BLaER1 (cell line): ENCODE results near the gene EVA1C.
"Not testable (repeated sequence)": the region's sequence is repeated elsewhere in the genome, so short reads cannot be mapped to it uniquely, and the experiment has no call there.

ENCODE experiments used
- H3K27ac ChIP-seq: shearing (Covaris generic); formaldehyde crosslinking; 2 replicates; pipeline ENCODE4 v1.8.1; 2022
- H3K27me3 ChIP-seq: shearing (Covaris generic); formaldehyde crosslinking; 2 replicates; pipeline ENCODE4 v1.8.1; 2022
- H3K36me3 ChIP-seq: shearing (Covaris generic); formaldehyde crosslinking; 2 replicates; pipeline ENCODE4 v1.8.1; 2022
- H3K4me1 ChIP-seq: shearing (Covaris generic); formaldehyde crosslinking; 2 replicates; pipeline ENCODE4 v1.8.1; 2022
- H3K4me2 ChIP-seq: shearing (Covaris generic); formaldehyde crosslinking; 2 replicates; pipeline ENCODE4 v1.8.1; 2022
- H3K4me3 ChIP-seq: shearing (Covaris generic); formaldehyde crosslinking; 2 replicates; pipeline ENCODE4 v1.8.1; 2022
- H3K9ac ChIP-seq: shearing (Covaris generic); formaldehyde crosslinking; 2 replicates; pipeline ENCODE4 v1.8.1; 2022
- H3K9me3 ChIP-seq: shearing (Covaris generic); formaldehyde crosslinking; 2 replicates; pipeline ENCODE4 v1.8.1; 2022
- H4K20me1 ChIP-seq: shearing (Covaris generic); formaldehyde crosslinking; 2 replicates; pipeline ENCODE4 v1.8.1; 2022
- Cebpa-rat ChIP-seq: shearing (Covaris generic); IDR thresholded peaks from 2 replicates; pipeline ENCODE4 v1.8.1; 2022

Gene EVA1C

GRCh38 chr21:32523463-32523862 is 111.0 kb downstream of the EVA1C start:
- Histone ChIP-seq H3K9ac (no peak overlapping the region), H3K27me3 (no peaks in the 10 kb centered on the region), H3K4me1 (no peaks in the 10 kb centered on the region; the same call in 1 of the 2 replicates), H4K20me1 (no peaks in the 10 kb centered on the region), H3K9me3 (peaks cover 9% of the 10 kb centered on the region; the same call in 1 of the 2 replicates), H3K36me3 (no peaks in the 10 kb centered on the region), H3K27ac (no peak overlapping the region), H3K4me3 (no peak overlapping the region), H3K4me2 (no peak overlapping the region)
- no peak for TF ChIP-seq Cebpa-rat

- Histone ChIP-seq H3K4me1 (no peaks in the 10 kb centered on the region; the same call in 1 of the 2 replicates), H3K27ac (no peak overlapping the region), H3K9me3 (peaks cover 6% of the 10 kb centered on the region; the same call in 1 of the 2 replicates), H3K27me3 (no peaks in the 10 kb centered on the region), H3K4me3 (no peak overlapping the region), H3K36me3 (no peaks in the 10 kb centered on the region), H3K4me2 (no peak overlapping the region), H4K20me1 (no peaks in the 10 kb centered on the region), H3K9ac (no peak overlapping the region)
- TF ChIP-seq Cebpa-rat: no peak
These were observed 111.6 kb downstream of the EVA1C start for GRCh38 chr21:32523988-32524719.

- peaks cover 8% of the 10 kb centered on the region for H3K9me3 ChIP-seq
- no peaks in the 10 kb centered on the region for H4K20me1 ChIP-seq
- no peak for TF ChIP-seq Cebpa-rat
- no peaks in the 10 kb centered on the region for H3K27me3 ChIP-seq
- H3K4me3 ChIP-seq: no peak overlapping the region
- H3K27ac ChIP-seq: no peak overlapping the region
- no peak overlapping the region for H3K9ac ChIP-seq
- H3K36me3 ChIP-seq: no peaks in the 10 kb centered on the region
- no peaks in the 10 kb centered on the region for H3K4me1 ChIP-seq
- no peak overlapping the region for H3K4me2 ChIP-seq
These were observed 112.8 kb downstream of the EVA1C start for GRCh38 chr21:32525282-32525681.

GRCh38 chr21:32529679-32530078 is 117.2 kb downstream of the EVA1C start:
- Histone ChIP-seq H3K36me3 (no peaks in the 10 kb centered on the region), H3K4me2 (no peak overlapping the region), H3K9ac (no peak overlapping the region), H3K27me3 (no peaks in the 10 kb centered on the region), H3K9me3 (peaks cover 17% of the 10 kb centered on the region), H3K27ac (no peak overlapping the region), H4K20me1 (no peaks in the 10 kb centered on the region), H3K4me1 (no peaks in the 10 kb centered on the region), H3K4me3 (no peak overlapping the region)
- no peak for TF ChIP-seq Cebpa-rat

GRCh38 chr21:32530809-32531208 is 118.3 kb downstream of the EVA1C start:
- H3K9me3 ChIP-seq: peaks cover 17% of the 10 kb centered on the region
- not testable (repeated sequence) for H3K4me2 ChIP-seq, H4K20me1 ChIP-seq, H3K4me3 ChIP-seq, H3K9ac ChIP-seq, H3K27me3 ChIP-seq, H3K36me3 ChIP-seq, H3K27ac ChIP-seq, H3K4me1 ChIP-seq

- H3K27ac ChIP-seq, H3K9ac ChIP-seq, H3K4me3 ChIP-seq, H3K4me2 ChIP-seq, H3K27me3 ChIP-seq, H3K36me3 ChIP-seq, H3K4me1 ChIP-seq, H4K20me1 ChIP-seq: not testable (repeated sequence)
- peaks cover 17% of the 10 kb centered on the region for H3K9me3 ChIP-seq
These were observed 119.1 kb downstream of the EVA1C start for GRCh38 chr21:32531561-32531960.

GRCh38 chr21:32532636-32533035 is 120.1 kb downstream of the EVA1C start:
- TF ChIP-seq Cebpa-rat: no peak
- Histone ChIP-seq H3K27ac (no peak overlapping the region), H3K27me3 (no peaks in the 10 kb centered on the region), H3K4me1 (no peaks in the 10 kb centered on the region), H4K20me1 (no peaks in the 10 kb centered on the region), H3K9me3 (peaks cover 11% of the 10 kb centered on the region), H3K4me3 (no peak overlapping the region), H3K9ac (no peak overlapping the region), H3K36me3 (no peaks in the 10 kb centered on the region), H3K4me2 (no peak overlapping the region)

- H3K4me3 ChIP-seq: no peak overlapping the region
- H3K9me3 ChIP-seq: peaks cover 11% of the 10 kb centered on the region
- H3K9ac ChIP-seq: no peak overlapping the region
- no peaks in the 10 kb centered on the region for H3K4me1 ChIP-seq
- H3K27ac ChIP-seq: no peak overlapping the region
- no peaks in the 10 kb centered on the region for H3K36me3 ChIP-seq
- TF ChIP-seq Cebpa-rat: no peak
- no peak overlapping the region for H3K4me2 ChIP-seq
- H3K27me3 ChIP-seq: no peaks in the 10 kb centered on the region
- H4K20me1 ChIP-seq: no peaks in the 10 kb centered on the region
These were observed 120.5 kb downstream of the EVA1C start for GRCh38 chr21:32533053-32533452.

GRCh38 chr21:32533611-32534010 is 121.1 kb downstream of the EVA1C start:
- H4K20me1 ChIP-seq: no peaks in the 10 kb centered on the region
- TF ChIP-seq Cebpa-rat: no peak
- H3K4me2 ChIP-seq: no peak overlapping the region
- no peak overlapping the region for H3K27ac ChIP-seq
- H3K9ac ChIP-seq: no peak overlapping the region
- H3K4me1 ChIP-seq: no peaks in the 10 kb centered on the region
- H3K9me3 ChIP-seq: peaks cover 11% of the 10 kb centered on the region
- no peaks in the 10 kb centered on the region for H3K27me3 ChIP-seq
- H3K36me3 ChIP-seq: no peaks in the 10 kb centered on the region
- no peak overlapping the region for H3K4me3 ChIP-seq

GRCh38 chr21:32534113-32534512 is 121.6 kb downstream of the EVA1C start:
- no peak overlapping the region for H3K27ac ChIP-seq
- no peak for TF ChIP-seq Cebpa-rat

GRCh38 chr21:32535612-32536011 is 123.1 kb downstream of the EVA1C start:
- Histone ChIP-seq H3K4me2 (no peak overlapping the region), H3K36me3 (no peaks in the 10 kb centered on the region), H4K20me1 (no peaks in the 10 kb centered on the region), H3K27me3 (no peaks in the 10 kb centered on the region), H3K27ac (no peak overlapping the region), H3K4me3 (no peak overlapping the region), H3K4me1 (no peaks in the 10 kb centered on the region), H3K9me3 (peaks cover 6% of the 10 kb centered on the region), H3K9ac (no peak overlapping the region)
- no peak for TF ChIP-seq Cebpa-rat

More at GRCh38 chr21:32534113-32534512, 121.6 kb downstream of the EVA1C start:
- H3K36me3 ChIP-seq: no peaks in the 10 kb centered on the region
- H3K4me1 ChIP-seq: no peaks in the 10 kb centered on the region
- H4K20me1 ChIP-seq: no peaks in the 10 kb centered on the region
- H3K27me3 ChIP-seq: no peaks in the 10 kb centered on the region
- no peak overlapping the region for H3K4me2 ChIP-seq
- no peak overlapping the region for H3K9ac ChIP-seq
- H3K4me3 ChIP-seq: no peak overlapping the region
- peaks cover 11% of the 10 kb centered on the region for H3K9me3 ChIP-seq
